GM21529 (cell line): ENCODE data around the gene OPRL1.
"Not testable (repeated sequence)": the region's sequence is repeated elsewhere in the genome, so short reads cannot be mapped to it uniquely, and the experiment has no call there.

Experiments used
- ATAC-seq: cut with Tn5 transposase; IDR thresholded peaks from one replicate; pipeline ENCODE4 v1.9.1; 2021; ENCODE audit not compliant: unreplicated experiment

Gene OPRL1

DNA sequence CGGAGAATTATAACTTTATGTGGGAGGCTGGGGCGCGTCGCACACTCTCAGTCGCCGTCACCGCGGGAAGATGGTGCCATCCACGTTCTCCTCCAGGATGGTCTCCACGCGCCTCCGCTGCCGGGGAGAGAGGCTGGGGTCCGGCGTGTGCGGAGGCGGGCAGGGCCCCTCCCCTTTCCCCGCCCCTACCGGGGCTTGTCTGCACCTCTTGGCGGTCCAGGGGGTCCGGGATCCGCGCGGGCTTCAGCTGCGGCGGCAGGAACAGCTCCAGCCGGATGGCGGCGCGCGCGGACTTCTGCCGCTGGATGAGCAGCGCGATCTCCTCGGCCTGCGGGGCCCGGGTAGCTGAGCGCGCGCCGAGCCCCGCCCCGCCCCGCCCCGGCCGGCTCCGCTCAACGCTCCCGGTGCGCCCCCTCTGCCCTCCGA, 3.5 kb downstream of the OPRL1 start:
- ATAC-seq: no peak

DNA sequence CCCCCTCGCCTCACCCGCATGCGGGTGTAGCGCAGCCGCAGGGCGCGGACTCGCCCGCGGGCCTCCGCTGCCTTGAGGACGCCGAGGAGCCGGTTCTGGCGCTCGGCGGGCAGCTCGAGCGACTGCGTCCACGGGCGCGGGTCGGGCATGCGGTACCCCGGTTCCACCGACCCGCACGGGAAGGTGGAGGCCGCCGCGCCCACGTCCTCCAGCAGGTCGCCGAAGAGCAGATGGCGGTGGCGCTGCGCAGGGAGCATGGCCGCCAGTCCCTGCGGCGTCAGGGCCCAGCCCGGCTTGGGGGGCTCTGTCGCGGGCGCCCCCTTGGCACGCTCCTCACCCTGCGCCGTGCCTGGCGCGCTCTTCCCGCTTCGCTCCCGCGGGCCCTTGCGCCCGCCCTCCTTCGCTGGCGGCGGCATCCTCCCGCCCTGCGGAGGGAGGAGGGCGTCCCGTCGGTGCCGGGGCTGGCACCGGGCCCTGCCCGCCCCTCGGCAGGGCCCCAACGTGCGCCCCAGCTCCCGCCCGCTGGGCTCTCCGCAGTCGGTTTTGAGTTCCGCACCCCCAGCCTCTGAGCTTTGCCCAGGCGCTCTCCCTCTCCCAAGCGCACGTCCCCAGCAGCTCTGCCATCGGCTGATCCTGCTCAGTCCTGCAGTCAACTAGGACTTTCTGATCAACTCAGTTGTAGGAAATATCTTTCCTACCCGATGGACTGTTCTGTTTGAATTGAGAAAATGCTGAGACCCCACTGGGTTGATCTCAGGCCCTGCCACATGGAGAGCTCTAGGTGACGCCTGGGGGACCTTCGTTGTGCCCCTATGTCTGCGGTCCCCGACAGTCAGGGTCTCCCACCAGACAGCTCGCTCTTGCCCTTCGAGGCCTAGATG, 4.2 kb downstream of the OPRL1 start, which contains the start of gene LKAAEAR1:
Gene LKAAEAR1 (minus strand): TSS at position 595 of the 881 bp plus-strand sequence. CDS start 179 bp downstream, at position 416.
- no peak for ATAC-seq

DNA sequence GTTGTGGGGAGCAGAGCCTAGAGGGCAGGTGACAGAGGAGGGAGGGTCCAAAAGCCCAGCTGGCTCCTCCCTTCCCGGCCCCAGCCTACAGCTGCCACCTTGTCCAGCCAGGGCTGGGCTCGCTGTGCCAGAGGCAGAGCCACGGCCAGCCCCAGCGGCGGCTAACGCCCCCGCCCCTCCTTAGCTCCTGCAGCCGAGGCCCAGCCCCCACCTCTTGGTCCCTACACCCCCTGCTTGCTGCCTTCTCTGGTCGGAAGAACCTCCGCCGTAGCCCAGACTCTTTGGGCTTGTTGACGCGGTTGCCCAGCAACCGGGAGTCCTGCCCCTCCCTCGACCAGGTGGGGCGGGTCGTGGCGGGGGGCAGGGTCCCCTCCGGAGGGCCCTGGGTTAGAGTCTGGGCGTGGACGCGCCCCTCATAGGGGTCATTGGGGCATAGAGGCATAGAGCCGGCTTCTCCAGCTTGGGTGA, 4.8 kb downstream of the OPRL1 start:
- ATAC-seq: no peak

DNA sequence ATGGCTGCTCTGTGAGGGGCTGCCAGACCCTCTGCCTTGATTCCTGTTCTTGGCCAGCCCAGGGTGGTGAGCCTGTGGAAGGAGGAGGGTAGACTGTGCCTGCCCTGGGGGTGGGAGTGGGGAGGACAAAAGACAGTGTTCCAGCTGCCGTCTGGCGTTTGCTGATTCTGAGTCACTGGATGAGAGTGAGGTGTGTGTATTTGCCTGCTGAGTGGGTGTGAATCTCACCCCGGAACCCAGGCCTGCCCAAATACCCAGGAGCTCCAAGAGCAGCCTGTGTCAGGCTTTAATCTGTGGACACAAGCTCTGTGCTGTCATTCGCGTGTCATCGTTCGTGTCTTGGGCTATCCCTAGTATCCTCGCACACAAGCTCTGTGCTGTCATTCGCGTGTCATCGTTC, 6.9 kb downstream of the OPRL1 start:
- no peak for ATAC-seq

DNA sequence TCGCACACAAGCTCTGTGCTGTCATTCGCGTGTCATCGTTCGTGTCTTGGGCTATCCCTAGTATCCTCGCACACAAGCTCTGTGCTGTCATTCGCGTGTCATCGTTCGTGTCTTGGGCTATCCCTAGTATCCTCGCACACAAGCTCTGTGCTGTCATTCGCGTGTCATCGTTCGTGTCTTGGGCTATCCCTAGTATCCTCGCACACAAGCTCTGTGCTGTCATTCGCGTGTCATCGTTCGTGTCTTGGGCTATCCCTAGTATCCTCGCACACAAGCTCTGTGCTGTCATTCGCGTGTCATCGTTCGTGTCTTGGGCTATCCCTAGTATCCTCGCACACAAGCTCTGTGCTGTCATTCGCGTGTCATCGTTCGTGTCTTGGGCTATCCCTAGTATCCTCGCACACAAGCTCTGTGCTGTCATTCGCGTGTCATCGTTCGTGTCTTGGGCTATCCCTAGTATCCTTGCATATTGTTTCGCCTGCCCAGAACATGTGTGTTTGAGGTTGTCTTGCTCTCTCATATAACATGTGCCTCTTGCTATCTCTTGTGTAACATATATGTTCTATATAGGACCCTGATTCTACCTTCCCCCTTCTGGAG, 7.4 kb downstream of the OPRL1 start:
- not testable (repeated sequence) for ATAC-seq

DNA sequence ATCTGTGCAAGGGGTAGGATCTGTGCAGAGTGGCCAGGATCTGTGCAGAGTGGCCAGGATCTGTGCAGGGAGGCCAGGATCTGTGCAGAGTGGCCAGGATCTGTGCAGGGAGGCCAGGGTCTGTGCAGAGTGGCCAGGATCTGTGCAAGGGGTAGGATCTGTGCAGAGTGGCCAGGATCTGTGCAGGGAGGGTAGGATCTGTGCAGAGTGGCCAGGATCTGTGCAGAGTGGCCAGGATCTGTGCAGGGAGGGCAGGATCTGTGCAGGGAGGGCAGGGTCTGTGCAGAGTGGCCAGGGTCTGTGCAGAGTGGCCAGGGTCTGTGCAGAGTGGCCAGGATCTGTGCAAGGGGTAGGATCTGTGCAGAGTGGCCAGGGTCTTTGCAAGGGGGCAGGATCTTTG, 8.7 kb downstream of the OPRL1 start:
- ATAC-seq: not testable (repeated sequence)

DNA sequence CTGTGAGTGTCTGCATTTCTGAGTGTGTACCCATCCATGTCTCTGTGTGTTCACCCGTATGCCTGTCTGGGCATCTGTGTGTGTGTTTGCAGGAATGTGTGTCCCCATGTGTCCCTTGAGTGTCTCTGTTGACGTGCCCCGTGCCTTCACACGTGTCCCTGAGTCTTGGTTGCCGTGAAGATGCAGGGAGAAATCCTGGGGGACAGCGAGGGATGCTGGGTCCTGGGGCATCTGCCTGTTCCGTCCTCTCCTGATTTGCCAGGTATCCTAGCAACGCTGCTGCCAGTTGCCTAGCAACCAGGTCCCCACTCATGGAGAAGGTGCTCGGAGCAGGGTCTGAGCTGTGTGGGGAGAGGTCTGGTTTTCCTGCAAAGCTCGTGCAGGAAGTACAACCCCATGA, 10.3 kb downstream of the OPRL1 start:
- no peak for ATAC-seq

DNA sequence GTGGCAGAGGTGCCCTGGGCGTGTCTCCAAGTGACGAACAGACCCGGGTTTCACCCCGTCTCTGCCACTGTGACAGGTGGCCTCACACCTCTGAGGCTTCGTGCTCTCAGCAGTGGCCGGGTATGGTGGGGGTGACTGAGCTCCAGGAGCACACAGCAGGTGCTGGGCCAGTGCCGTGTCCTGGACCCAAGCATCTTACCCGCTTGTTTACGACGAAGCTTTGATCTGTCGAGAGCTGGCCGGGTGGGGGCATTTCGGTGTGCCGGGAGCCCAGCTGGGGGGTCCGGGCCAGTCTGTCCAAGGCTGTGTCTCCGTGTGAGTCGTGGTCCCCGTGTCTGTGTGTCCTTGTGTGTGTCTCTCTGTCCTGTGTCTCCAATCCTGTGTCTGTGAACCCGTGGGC, 11.5 kb downstream of the OPRL1 start:
- no peak for ATAC-seq

DNA sequence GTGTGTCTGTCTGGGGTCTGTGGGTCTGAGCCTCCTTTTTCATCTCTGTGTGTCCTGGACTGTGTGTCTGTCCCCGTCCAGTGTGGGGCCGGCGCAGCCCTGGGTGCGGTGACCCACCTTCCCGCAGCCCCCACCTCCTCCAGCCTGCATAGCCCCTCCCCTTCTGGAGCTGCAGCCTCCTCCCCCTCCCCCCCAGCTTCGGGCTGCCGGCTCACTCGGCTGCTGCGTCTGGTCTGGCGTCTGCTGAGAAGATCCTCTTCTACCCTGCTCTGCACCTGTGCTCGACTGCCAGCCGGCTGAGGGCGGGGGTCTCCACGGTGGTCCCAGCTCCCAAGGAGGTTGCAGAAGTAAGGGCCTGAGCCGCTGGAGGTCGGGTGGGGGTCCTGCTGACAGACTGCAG, 11.9 kb downstream of the OPRL1 start:
- no peak for ATAC-seq

DNA sequence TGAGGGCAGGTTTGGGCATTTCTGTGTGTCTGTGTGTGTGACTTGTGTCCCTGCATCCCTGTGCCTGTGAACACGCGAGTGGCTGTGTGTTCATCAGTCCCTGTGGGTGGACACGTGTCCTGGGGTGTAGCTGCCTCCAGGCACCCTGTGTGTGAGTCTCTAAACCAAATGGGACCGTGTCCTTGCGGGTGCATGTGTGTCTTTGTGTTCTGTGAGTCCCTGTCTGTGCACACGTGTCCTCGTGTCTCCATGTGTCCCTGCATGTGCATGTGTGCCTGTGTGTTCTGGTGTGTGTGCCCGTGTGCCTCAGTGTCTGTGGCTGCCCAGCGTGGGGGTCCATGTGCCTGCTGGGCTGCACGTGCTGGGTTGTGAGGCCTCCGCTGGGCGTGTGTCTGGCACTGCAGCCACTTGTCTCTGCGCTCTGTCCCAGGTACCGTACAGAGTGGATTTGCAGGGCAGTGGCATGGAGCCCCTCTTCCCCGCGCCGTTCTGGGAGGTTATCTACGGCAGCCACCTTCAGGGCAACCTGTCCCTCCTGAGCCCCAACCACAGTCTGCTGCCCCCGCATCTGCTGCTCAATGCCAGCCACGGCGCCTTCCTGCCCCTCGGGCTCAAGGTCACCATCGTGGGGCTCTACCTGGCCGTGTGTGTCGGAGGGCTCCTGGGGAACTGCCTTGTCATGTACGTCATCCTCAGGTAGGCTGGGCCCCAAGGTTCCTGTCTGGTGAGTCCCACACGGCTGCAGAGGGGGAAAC, 12.6 kb downstream of the OPRL1 start:
- no peak for ATAC-seq

DNA sequence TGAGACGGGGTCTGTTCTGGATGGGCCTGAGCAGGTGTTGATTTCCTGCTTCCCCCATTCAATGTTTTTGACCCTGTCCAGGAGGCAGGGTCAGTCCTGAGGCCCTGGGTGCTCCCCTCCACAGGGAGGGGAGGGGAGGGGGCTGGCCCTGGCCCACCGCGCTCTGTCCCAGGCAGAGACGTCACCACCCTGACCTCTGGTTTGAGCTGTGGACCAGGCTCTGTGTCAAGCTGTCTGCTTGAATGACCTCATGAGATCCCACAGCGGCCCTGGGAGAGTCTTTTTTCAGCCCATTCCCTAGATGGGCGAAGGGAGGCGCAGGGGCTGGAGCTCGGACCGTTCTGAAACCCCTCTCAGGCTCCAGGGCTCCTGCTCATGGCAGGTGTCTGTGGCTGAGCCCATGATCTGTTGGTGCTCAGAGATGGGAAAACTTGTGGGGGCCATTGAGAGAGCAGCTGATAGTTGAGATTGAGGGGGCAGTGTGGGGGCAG, 13.2 kb downstream of the OPRL1 start:
- no peak for ATAC-seq

DNA sequence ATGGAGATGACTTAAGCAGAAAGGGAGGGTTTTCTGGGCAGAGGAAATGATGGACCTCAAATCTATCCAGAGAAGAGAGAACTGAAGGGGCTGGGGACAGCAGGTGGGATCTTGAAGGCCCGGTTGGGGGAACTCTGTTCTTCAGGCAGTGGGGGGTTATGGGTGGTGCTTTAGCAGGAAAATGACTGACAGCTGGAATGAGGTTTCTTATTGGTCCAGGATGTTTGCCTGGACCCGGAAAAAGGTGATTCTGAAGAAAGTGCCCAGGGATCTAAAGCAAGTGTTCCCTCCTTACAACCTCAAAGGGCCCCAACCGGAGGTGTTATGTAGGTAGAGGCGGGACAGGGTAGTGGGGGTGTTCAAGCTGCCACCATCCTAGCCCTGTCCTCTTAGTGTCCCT, 15.6 kb downstream of the OPRL1 start:
- ATAC-seq: no peak

DNA sequence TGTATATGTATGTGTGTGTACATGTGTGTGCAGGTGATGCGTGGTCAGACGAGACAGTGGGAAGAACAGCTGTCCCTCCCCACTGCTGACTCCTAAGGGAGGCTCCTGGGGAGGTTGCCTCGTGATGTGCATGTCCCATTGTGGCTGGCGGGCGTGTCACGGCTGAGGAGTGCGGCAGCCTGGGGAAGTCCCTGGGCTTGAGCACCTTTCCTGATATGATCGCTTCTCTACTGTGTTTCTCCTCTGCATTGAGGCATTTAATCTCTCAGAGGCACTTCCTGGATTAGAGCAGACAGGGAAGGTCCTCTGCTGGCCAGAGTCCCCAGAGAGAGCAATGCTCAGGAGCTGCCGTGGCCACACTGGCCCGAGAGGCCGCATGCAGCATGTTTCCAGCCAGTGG, 16.0 kb downstream of the OPRL1 start:
- ATAC-seq: no peak

DNA sequence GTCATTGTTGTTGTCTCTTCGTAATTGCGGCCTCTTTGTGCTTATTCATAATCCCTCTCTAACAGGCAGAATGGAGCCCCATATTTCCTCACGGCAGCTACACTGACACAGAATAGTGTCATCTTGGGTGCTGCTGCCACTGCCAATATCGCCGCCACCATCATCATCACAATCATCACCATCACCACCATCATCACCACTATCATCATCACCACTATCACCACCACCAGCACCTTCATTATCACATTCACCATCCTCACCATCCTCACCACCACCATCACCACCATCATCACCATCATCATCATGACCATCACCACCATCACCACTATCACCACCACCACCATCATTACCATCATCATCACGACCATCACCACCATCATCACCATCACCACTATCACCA, 16.7 kb downstream of the OPRL1 start:
- no peak for ATAC-seq

DNA sequence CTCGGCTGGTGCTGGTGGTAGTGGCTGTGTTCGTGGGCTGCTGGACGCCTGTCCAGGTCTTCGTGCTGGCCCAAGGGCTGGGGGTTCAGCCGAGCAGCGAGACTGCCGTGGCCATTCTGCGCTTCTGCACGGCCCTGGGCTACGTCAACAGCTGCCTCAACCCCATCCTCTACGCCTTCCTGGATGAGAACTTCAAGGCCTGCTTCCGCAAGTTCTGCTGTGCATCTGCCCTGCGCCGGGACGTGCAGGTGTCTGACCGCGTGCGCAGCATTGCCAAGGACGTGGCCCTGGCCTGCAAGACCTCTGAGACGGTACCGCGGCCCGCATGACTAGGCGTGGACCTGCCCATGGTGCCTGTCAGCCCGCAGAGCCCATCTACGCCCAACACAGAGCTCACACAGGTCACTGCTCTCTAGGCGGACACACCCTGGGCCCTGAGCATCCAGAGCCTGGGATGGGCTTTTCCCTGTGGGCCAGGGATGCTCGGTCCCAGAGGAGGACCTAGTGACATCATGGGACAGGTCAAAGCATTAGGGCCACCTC, 18.7 kb downstream of the OPRL1 start:
- ATAC-seq: no peak

DNA sequence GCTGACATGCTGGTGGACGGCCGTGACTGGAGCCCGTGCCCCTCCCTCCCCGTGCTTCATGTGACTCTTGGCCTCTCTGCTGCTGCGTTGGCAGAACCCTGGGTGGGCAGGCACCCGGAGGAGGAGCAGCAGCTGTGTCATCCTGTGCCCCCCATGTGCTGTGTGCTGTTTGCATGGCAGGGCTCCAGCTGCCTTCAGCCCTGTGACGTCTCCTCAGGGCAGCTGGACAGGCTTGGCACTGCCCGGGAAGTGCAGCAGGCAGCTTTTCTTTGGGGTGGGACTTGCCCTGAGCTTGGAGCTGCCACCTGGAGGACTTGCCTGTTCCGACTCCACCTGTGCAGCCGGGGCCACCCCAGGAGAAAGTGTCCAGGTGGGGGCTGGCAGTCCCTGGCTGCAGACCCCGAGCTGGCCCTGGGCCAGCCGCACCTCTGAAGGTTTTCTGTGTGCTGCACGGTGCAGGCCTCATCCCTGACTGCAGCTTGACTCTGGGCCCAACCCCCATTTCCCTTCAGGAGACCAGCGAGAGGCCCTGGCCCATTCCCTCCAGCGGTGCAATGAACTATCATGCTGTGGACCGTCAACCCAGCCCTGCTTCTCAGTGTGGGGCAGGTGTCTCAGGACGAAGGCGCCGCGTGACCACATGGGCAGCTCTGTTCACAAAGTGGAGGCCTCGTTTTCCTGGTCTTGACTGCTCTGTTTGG, 19.4 kb downstream of the OPRL1 start:
- ATAC-seq: no peak

DNA sequence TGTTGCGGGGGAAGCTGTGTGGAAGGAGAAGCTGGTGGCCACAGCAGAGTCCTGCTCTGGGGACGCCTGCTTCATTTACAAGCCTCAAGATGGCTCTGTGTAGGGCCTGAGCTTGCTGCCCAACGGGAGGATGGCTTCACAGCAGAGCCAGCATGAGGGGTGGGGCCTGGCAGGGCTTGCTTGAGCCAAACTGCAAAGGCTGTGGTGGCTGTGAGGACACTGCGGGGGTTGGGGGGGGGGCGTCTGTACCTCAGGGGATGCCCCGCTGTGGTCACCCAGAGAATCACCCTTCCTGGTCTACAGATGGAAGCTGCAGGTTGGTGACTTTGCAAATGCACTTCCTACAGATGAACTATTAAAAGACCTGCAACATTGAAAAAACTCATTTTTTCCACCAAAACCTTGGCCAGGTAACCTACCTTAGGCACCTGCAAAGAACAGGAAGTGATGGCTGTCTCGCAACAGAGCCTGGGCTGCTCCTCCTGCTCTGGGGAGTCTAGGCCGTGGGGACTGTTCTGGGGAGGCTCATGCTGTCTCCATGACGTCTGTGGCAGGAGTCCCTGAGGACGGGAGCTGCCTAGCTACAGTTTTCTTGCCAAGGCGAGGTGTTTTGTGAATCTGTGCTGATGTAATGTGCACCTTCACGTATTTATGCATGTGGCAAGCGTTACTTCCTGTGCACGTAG, 20.1 kb downstream of the OPRL1 start:
- no peak for ATAC-seq

DNA sequence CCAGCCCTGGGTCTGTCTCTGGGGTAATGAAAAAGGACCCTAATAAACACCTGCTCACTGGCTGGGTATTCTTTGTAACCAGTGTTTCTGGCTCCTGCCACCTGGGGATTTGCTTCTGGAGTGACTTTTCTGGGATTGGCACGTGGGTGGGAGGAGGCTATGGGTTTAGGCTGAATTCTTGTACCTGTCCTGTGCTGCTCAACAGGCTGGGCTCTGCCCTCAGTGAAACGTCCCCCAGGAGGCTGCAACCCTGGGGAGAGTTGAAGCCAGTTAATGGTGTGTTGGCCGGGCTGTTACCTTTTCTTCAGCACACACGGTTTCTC, 20.6 kb downstream of the OPRL1 start:
- no peak for ATAC-seq

DNA sequence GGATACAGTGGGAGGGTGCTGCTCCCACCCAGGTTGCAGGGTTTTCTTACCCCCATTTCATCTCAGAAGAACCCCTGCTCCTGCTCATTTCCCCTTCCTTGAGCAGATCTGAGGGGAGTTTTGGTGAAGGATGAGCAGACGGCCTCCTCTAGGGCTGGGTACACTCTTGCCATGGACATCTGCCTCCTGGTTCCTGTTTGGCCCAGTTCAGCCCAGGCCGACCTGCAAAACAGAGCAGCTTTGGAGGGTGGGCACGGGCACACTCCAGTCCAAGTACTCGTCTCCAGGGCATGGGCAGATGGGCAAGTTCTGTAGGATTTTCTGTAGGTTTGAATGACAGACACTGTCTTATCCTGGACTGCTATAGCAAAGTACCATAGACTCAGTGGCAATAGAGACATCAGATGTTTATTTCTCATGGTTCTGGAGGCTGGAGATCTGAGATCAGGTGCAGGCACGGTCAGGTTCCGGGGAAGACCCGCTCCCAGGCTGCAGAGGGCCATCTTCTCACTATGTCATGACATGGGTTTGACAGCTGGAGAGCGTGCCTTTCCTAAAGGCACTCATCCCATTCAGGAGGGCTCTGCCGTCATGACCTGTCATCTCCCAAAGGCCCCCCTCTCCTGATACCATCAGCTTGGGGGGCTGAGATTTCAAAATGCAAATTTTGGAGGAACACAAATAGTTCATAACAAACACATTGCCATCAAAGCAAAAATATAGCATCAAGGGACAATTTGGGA, 21.2 kb downstream of the OPRL1 start:
- no peak for ATAC-seq
